Panc1 (cell line): ENCODE measurements around the gene RIN1. TPM values are rescaled to one million over a fixed set of nuclear protein-coding genes. Genes with fewer than 3 reads are reported as not detected.

Source experiments
- ATAC-seq: fragments of 200-7000 bp; cut with Tn5 transposase; 2 replicates; pipeline ENCODE4 v1.9.1; 2020; ENCODE audit warnings: mild to moderate bottlenecking, moderate library complexity
- BruUV-seq: library from RNA; stranded (reverse); fragments of 400-500 nt; replicated peaks from 2 replicates; lab custom pipeline; 2021; lab: Mats Ljungman, UMichigan
- CTCF ChIA-PET: fragments of 300-600 bp; sonication (Branson Sonifier 250); formaldehyde crosslinking; loops from one replicate; lab custom pipeline; 2022; ENCODE audit warnings: antibody characterized with exemption; lab: Charles Lee
- POLR2A ChIA-PET: fragments of 300-600 bp; sonication (Branson Sonifier 250); formaldehyde crosslinking; loops from one replicate; lab custom pipeline; 2022; ENCODE audit warnings: antibody characterized with exemption; lab: Charles Lee
- DNase-seq: peaks from one replicate; pipeline ENCODE4 v3.0.0-alpha.2; 2010; ENCODE audit warnings: low read depth, low spot score
- H3K27ac ChIP-seq: 2 replicates; pipeline ENCODE4 v1.5.1; 2011; ENCODE audit warnings: mild to moderate bottlenecking, low read length, inconsistent platforms
- H3K27me3 ChIP-seq: fragments of 200-500 bp; sonication (Bioruptor generic); 2 replicates; pipeline ENCODE4 v1.6.0; 2014; ENCODE audit warnings: low read length, inconsistent platforms; ENCODE audit not compliant: control insufficient read depth, insufficient read depth
- H3K36me3 ChIP-seq: fragments of 200-500 bp; sonication (Bioruptor generic); 2 replicates; pipeline ENCODE4 v1.5.1; 2014; ENCODE audit warnings: inconsistent platforms, mild to moderate bottlenecking, low read length, moderate library complexity; ENCODE audit not compliant: control insufficient read depth, insufficient read depth
- H3K4me1 ChIP-seq: 2 replicates; pipeline ENCODE4 v1.5.1; 2011; ENCODE audit warnings: inconsistent platforms, mild to moderate bottlenecking, low read length, moderate library complexity; ENCODE audit not compliant: control insufficient read depth, insufficient read depth
- H3K4me3 ChIP-seq, 2 experiments: 2 replicates each; pipeline ENCODE4 v1.5.1; 2011 to 2012; ENCODE audit warnings: low read depth in 2 of 2, low read length in 2 of 2, mild to moderate bottlenecking in 2 of 2, inconsistent platforms in 1 of 2, moderate library complexity in 1 of 2
- H3K9me3 ChIP-seq: fragments of 200-500 bp; sonication (Bioruptor generic); 2 replicates; pipeline ENCODE4 v1.5.1; 2014; ENCODE audit warnings: low read depth, mild to moderate bottlenecking, inconsistent platforms, low read length, moderate library complexity; ENCODE audit not compliant: control insufficient read depth, insufficient read depth
- CTCF ChIP-seq: fragments of 450-650 bp; IDR thresholded peaks from 2 replicates; pipeline ENCODE4 v1.5.1; 2017; ENCODE audit warnings: mild to moderate bottlenecking
- POLR2AphosphoS5 ChIP-seq: IDR thresholded peaks from 2 replicates; pipeline ENCODE4 v1.6.1; 2012; ENCODE audit warnings: mild to moderate bottlenecking, low read depth, low read length, moderate library complexity
- REST ChIP-seq, 2 experiments: IDR thresholded peaks; 2 replicates each; pipeline ENCODE4 v1.6.1; 2011 to 2012; ENCODE audit warnings: low read depth in 2 of 2, control low read depth in 1 of 2, low read length in 1 of 2, mild to moderate bottlenecking in 1 of 2, moderate library complexity in 1 of 2; ENCODE audit not compliant: insufficient read depth in 1 of 2
- SIN3A ChIP-seq: IDR thresholded peaks from 2 replicates; pipeline ENCODE4 v1.6.1; 2012; ENCODE audit warnings: low read depth, mild to moderate bottlenecking, low read length, moderate library complexity, borderline replicate concordance; ENCODE audit not compliant: insufficient read depth
- TCF7L2 ChIP-seq: IDR thresholded peaks from 2 replicates; pipeline ENCODE4 v1.6.1; 2011; ENCODE audit warnings: mild to moderate bottlenecking, low read depth, low read length, inconsistent platforms
- in situ Hi-C: cut with HindIII; loops from 2 replicates; pipeline ENCODE4 v1.10.0; 2016; ENCODE audit warnings: low sequenced_read_pairs, low pct_unique_long_range_greater_than_20kb
- intact Hi-C: fragments of 100-400 bp; cut with micrococcal nuclease; formaldehyde crosslinking; loops from one replicate; pipeline ENCODE4 v1.10.0; 2022; ENCODE audit not compliant: unreplicated experiment
- total RNA-seq: library from RNA; stranded (reverse); gene quantifications from one replicate; pipeline ENCODE4 v1.2.1, GENCODE V29; 2021; ENCODE audit not compliant: unreplicated experiment

RIN1 gene
- total RNA-seq, 1 experiment from 2014 or later, result 21.7 TPM

GRCh38 chr11:66314561-66315497 is 21.4 kb downstream of the RIN1 start:
- peaks cover 10% of the 10 kb centered on the region for H3K4me1 ChIP-seq
- no peaks in the 10 kb centered on the region for H3K27me3 ChIP-seq
- in situ Hi-C loops (no loop called here), intact Hi-C loops (no loop called here)
- TF ChIP-seq SIN3A, result no peak
- no peak for TF ChIP-seq CTCF
- no peak for TF ChIP-seq TCF7L2
- no peak for TF ChIP-seq REST (IDR thresholded peaks at IDR 0.05; ENCODE audit: insufficient read depth in 1 of 2, low read depth in 2 of 2, low read length in 1 of 2)
- TF ChIP-seq POLR2AphosphoS5, result no peak
- ChIA-PET POLR2A (interaction anchor here (0.7 kb wide), 1 partner anchor 12 kb away, joined by 9 read pairs; no protein-coding TSS in a partner anchor), CTCF (interaction anchor here (0.6 to 1.0 kb wide), 2 partner anchors 33 to 56 kb away, joined by 3 read pairs; no protein-coding TSS in a partner anchor)
- no peak overlapping the region for H3K27ac ChIP-seq
- no peak overlapping the region for H3K4me3 ChIP-seq
- H3K36me3 ChIP-seq, result no peaks in the 10 kb centered on the region
- no peaks in the 10 kb centered on the region for H3K9me3 ChIP-seq
- ATAC-seq (no peak), DNase-seq (no peak)
- BruUV-seq, result no TSS peak

DNA sequence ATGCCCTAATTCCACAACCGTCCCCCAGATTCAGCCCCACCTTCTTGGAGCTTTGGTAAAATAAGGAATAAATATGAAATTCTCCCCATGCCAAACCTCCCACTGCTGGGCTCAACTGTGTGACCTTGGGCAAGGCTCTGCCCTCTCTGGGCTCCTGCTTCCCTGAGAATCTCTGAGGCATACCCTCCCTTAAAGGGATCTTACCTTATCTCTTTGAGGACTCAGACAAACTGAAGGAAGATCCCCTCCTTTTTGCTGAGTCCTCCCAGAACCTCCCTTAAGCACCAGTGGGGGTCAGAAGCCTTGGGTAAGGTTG is 22.1 kb downstream of the RIN1 start:
- BruUV-seq, result no TSS peak

More for the DNA sequence above, 22.1 kb downstream of the RIN1 start:
- intact Hi-C loops, result no loop called here
- H3K27ac ChIP-seq, result no peak overlapping the region
- ATAC-seq (no peak), DNase-seq (no peak)
- no peaks in the 10 kb centered on the region for H3K9me3 ChIP-seq
- H3K36me3 ChIP-seq, result no peaks in the 10 kb centered on the region
- H3K4me3 ChIP-seq, result no peak overlapping the region
- no peaks in the 10 kb centered on the region for H3K27me3 ChIP-seq
- POLR2A ChIA-PET, result no interaction called here
- in situ Hi-C loops, result no loop called here
- H3K4me1 ChIP-seq, result peaks cover 10% of the 10 kb centered on the region
- TF ChIP-seq POLR2AphosphoS5 (no peak), TCF7L2 (no peak), SIN3A (no peak), CTCF (no peak), REST (IDR thresholded peaks at IDR 0.05; ENCODE audit: insufficient read depth in 1 of 2, low read depth in 2 of 2, low read length in 1 of 2) (no peak)
- CTCF ChIA-PET, result no interaction called here
